RWPE1 (cell line): ENCODE results near the gene SH3RF3.

ENCODE experiments used
- CTCF ChIA-PET: fragments of 350-600 bp; sonication (Branson Sonifier 250); formaldehyde crosslinking; extraction: SDS; loops from one replicate; lab custom pipeline; 2021; lab: Yijun Ruan, JAX
- POLR2A ChIA-PET: fragments of 400-600 bp; formaldehyde crosslinking; extraction: SDS; loops from one replicate; lab custom pipeline; 2020; ENCODE audit warnings: antibody characterized with exemption; ENCODE audit not compliant: low non-redundant PET; lab: Yijun Ruan, JAX
- DNase-seq: peaks from one replicate; pipeline ENCODE4 v3.0.0; 2012; ENCODE audit warnings: low spot score
- H3K27ac ChIP-seq: fragments of 450-650 bp; 2 replicates; pipeline ENCODE4 v1.5.1; 2017
- CTCF ChIP-seq: fragments of 450-650 bp; conservative IDR thresholded peaks from 2 replicates; pipeline ENCODE4 v1.5.1; 2017; ENCODE audit warnings: low read depth, mild to moderate bottlenecking

Gene SH3RF3

GRCh38 chr2:109287838-109288237, 158.8 kb downstream of the SH3RF3 start:
- no peak for TF ChIP-seq CTCF
- DNase-seq: no peak
- CTCF ChIA-PET: no interaction called here
- no peak overlapping the region for H3K27ac ChIP-seq
- POLR2A ChIA-PET: no interaction called here

GRCh38 chr2:109288544-109289368, 159.8 kb downstream of the SH3RF3 start:
- ChIA-PET POLR2A (no interaction called here), CTCF (interaction anchor here (0.5 kb wide), 1 partner anchor 105 kb away, joined by 3 read pairs; no protein-coding TSS in a partner anchor)
- H3K27ac ChIP-seq: no peak overlapping the region
- no peak for DNase-seq
- no peak for TF ChIP-seq CTCF

- POLR2A ChIA-PET: no interaction called here
- no peak for TF ChIP-seq CTCF
- no peak overlapping the region for H3K27ac ChIP-seq
- CTCF ChIA-PET: interaction anchor here (0.5 to 0.7 kb wide), 2 partner anchors 23 to 105 kb away, joined by 3 to 6 read pairs; no protein-coding TSS in a partner anchor
- DNase-seq: no peak
Measured at GRCh38 chr2:109289504-109290222, 160.7 kb downstream of the SH3RF3 start.

GRCh38 chr2:109290887-109291643, 162.1 kb downstream of the SH3RF3 start:
- DNase-seq: no peak
- CTCF ChIA-PET: no interaction called here
- TF ChIP-seq CTCF: no peak
- no peak overlapping the region for H3K27ac ChIP-seq
- POLR2A ChIA-PET: no interaction called here

GRCh38 chr2:109292386-109292785, 163.4 kb downstream of the SH3RF3 start:
- no peak for DNase-seq
- ChIA-PET CTCF (no interaction called here), POLR2A (no interaction called here)
- TF ChIP-seq CTCF: no peak
- H3K27ac ChIP-seq: no peak overlapping the region

- ChIA-PET POLR2A (no interaction called here), CTCF (no interaction called here)
- no peak for DNase-seq
- no peak for TF ChIP-seq CTCF
- H3K27ac ChIP-seq: no peak overlapping the region
Measured at GRCh38 chr2:109293663-109294062, 164.7 kb downstream of the SH3RF3 start.
